ENCODE measurements around the gene LRRC8A.
"Not testable (repeated sequence)": the region's sequence is repeated elsewhere in the genome, so short reads cannot be mapped to it uniquely, and the experiment has no call there.

Gene LRRC8A

DNA sequence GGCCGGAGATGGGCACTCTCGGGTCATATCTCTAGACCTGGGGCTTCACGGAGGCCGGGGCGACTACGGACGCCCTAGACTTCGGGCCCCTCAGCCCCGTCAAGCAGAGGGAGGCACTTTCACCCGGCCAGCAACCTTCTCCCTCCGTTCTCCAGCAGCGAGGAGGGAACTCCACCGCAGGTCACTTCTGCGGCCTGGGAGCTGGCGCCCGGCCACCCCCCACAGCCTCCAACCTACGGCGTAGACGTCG lies 65.3 kb downstream of the LRRC8A start:
- peak; percentile 81 for DNase-seq (ENCODE audit: low spot score)

DNA sequence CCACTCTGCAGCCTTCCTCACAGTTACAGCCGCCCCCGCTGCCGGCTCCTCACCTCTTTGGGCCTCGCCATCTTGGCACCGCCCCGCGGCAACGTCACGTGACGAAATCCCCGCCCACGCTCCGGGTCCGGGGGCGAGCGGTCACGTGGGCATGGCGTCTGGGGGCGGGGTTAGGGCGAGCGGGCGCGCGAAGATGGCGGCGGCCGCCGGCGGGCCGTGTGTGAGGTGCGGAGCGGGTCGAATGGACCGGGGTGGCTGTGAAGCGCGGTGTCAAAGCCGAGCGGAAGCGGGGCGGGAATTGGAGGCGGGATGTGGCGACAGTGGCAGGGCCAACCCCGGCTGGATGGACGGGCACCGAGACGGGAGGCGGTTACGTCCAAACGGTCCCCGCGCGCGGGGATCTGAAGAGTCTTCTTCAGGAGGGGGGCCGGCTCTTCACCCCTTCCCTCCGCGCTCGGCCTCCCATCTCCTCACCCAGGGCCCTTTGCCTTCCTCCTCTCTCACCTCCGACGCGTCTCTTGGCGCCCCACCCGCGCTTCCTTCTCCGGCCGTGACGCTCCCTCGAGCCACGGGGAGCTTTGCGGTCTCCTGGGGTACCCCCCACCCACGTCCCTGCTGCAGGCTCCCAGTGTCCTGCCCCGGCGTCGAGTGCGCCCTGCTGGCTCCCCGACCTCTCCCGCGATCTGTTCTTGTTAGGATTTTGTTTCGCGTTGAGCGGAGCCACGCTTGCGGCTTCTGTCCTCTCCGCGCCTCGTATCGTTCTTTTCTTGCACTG lies 65.8 kb downstream of the LRRC8A start, which contains the start of the genes DOLK and NUP188:
DOLK (minus strand) TSS at position 77 of the 775 bp plus-strand sequence. CDS start 300 bp downstream, outside the sequence.
NUP188 (plus strand) TSS at position 173 of the 775 bp plus-strand sequence; CDS start at position 194, 21 bp downstream.
- Histone ChIP-seq H3K27ac (peak within 1 kb of the TSS; percentile 92 to 98), H3K4me3 (peak within 1 kb of the TSS; percentile 94)
- TF ChIP-seq, protein P1, sequence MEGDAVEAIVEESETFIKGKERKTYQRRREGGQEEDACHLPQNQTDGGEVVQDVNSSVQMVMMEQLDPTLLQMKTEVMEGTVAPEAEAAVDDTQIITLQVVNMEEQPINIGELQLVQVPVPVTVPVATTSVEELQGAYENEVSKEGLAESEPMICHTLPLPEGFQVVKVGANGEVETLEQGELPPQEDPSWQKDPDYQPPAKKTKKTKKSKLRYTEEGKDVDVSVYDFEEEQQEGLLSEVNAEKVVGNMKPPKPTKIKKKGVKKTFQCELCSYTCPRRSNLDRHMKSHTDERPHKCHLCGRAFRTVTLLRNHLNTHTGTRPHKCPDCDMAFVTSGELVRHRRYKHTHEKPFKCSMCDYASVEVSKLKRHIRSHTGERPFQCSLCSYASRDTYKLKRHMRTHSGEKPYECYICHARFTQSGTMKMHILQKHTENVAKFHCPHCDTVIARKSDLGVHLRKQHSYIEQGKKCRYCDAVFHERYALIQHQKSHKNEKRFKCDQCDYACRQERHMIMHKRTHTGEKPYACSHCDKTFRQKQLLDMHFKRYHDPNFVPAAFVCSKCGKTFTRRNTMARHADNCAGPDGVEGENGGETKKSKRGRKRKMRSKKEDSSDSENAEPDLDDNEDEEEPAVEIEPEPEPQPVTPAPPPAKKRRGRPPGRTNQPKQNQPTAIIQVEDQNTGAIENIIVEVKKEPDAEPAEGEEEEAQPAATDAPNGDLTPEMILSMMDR (IDR thresholded peaks at IDR 0.05) = no peak
- DNase-seq (ENCODE audit: low spot score) = peak; percentile 96

More for the DNA sequence above, 65.3 kb downstream of the LRRC8A start:
- peak overlapping the region; percentile 92 to 98 for H3K27ac ChIP-seq
- TF ChIP-seq, protein P1 (IDR thresholded peaks at IDR 0.05) = no peak
- peak overlapping the region; percentile 94 for H3K4me3 ChIP-seq

DNA sequence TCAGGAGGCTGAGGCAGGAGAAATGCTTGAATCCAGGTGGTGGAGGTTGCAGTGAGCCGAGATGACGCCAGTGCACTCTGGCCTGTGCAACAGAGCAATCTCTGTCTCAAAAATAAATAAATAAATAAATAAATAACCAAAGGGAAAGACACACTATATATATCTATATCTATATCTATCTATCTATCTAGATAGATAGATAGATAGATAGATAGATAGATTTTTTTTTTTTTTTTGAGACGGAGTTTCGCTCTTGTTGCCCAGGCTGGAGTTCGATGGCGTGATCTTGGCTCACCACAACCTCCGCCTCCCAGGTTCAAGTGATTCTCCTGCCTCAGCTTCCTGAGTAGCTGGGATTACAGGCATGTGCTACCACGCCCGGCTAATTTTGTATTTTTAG lies 79.5 kb downstream of the LRRC8A start:
- not testable (repeated sequence) for H3K4me3 ChIP-seq; H3K27ac ChIP-seq; DNase-seq (ENCODE audit: low spot score)
